ENCODE data around the gene STEAP3.

STEAP3 gene, protein sequence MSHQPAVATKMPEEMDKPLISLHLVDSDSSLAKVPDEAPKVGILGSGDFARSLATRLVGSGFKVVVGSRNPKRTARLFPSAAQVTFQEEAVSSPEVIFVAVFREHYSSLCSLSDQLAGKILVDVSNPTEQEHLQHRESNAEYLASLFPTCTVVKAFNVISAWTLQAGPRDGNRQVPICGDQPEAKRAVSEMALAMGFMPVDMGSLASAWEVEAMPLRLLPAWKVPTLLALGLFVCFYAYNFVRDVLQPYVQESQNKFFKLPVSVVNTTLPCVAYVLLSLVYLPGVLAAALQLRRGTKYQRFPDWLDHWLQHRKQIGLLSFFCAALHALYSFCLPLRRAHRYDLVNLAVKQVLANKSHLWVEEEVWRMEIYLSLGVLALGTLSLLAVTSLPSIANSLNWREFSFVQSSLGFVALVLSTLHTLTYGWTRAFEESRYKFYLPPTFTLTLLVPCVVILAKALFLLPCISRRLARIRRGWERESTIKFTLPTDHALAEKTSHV

DNA sequence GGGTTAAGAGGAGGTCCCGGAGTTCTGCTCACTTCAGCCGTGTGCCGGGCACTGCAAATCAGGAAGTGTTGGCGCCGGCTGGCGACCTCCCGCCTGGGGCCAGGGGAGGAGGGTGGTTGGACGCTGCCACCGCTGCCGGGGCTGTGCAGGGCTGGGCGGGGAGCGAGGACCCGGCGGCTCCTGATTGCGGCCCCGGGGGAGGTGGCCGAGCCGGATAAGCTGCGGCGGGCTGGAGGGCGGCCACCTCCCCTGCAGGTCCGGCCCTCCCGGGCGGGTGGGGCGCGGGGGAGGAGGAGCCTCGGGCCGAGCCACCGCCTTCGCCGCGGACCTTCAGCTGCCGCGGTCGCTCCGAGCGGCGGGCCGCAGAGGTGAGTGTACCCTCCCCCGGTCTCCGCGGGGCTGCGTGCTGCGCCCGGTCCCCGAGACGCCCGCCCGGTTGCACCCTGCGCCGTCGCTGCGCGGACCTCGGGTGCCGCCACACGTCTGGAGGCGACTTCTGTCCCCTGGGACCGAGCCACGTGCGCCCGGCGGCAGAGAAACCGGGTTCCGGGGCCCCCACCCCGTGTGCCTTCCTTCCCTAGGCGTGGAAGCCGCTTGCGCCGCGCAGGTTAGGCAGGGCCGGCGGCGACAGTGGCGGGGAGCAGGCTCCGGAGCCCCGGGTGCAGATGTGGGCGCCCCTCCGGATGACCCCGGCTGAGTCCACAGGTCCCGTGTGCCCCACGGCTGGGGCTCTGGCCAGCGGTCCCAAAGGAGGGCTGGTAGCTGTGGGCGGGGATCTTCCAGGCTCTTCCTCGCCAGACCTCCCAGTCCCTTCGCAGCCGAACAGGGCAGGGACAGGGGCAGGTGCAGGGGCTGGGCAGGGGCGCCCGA lies at the start of gene STEAP3:
TSS of gene STEAP3 (plus strand) at position 314 of the 870 bp plus-strand sequence. CDS start 7,179 bp downstream, outside the sequence.
- H3K4me3 ChIP-seq (ENCODE audit: low read depth, low read length): peak within 1 kb of the TSS; percentile 49

DNA sequence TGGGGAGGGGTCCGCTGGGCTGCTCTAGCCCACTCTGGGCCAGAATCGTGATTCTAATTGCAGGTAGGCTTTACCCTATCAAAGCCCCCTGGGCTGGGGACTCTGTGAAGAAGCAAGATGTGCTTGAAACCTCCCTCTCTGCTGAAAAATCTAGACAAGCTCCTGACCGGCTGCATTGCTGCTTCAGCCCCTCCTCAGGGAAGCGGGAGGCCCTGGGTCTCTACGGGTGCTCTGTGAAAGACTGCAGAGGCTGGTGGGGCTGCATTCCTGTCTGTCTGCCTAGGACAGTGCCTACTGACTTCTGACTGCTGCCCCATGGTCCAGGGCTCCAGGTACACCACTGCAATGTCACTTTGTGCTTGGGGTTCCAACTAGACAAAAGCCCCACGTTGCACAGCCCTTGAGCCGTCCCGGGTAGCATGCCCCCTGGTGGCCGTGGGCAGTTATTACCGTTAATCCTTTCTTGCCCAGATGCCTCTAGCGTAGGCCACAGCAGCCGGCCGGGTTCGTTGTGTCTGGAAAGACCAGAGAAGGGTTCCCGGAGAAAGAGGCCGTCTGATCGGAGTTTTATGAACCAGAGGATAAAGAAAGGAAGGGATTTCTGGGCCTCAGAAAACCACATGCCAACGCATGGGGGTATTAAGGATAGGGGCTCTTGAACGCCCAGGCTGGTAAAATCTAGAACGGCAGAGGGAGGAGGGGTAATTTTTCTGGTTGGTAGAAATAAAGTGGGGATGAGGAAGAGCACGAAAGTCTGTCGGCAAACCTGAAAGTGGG lies 49.2 kb upstream of the STEAP3 start:
- H3K4me3 ChIP-seq (ENCODE audit: low read depth, low read length): no peak overlapping the region

- H3K4me3 ChIP-seq (ENCODE audit: low read depth, low read length): no peak overlapping the region
Observed at GRCh38 chr2:119174993-119175347, 48.7 kb upstream of the STEAP3 start.

- no peak overlapping the region for H3K4me3 ChIP-seq (ENCODE audit: low read depth, low read length)
Observed at GRCh38 chr2:119175517-119175916, 48.1 kb upstream of the STEAP3 start.

- H3K4me3 ChIP-seq (ENCODE audit: low read depth, low read length): no peak overlapping the region
Observed at GRCh38 chr2:119177171-119177837, 46.3 kb upstream of the STEAP3 start.

DNA sequence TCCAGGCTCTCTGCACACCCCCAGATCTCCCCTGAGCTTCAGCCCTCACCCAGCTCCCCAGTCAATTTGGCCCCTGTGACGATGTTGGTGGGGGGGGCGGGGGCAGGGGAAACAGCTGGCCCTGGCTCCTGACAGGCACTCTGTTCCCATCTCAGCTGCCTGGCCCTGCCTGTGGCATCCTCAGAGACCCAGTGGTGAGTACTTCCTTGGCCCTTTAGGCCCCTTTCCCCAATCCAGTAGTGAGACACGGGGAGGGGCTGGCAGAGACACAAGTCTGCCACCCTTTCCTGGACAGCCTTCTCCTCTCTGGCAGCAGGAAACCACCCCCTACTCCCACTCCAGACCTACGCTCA lies 45.8 kb upstream of the STEAP3 start:
- no peak overlapping the region for H3K4me3 ChIP-seq (ENCODE audit: low read depth, low read length)

GRCh38 chr2:119178776-119179175 lies 44.9 kb upstream of the STEAP3 start:
- H3K4me3 ChIP-seq (ENCODE audit: low read depth, low read length): no peak overlapping the region

DNA sequence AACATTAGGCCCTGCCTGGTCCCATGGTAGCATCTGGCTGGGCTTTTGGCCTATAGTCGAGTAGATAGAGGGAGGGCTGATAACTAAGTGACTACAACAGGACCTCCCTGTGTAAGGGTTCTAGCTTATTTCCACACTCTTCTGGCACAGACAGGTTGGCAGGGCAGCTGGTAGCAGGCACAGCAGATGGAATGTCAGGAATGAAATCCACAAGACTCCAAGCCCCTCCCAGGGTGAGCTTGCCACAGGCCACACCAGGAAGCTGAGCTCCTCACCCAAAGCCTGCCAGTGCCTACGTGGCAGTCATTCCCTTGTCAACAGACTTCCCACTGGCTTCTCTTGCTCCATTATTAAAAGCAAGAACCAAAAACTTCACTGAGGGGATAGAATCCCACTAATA lies 44.4 kb upstream of the STEAP3 start:
- no peak overlapping the region for H3K4me3 ChIP-seq (ENCODE audit: low read depth, low read length)

DNA sequence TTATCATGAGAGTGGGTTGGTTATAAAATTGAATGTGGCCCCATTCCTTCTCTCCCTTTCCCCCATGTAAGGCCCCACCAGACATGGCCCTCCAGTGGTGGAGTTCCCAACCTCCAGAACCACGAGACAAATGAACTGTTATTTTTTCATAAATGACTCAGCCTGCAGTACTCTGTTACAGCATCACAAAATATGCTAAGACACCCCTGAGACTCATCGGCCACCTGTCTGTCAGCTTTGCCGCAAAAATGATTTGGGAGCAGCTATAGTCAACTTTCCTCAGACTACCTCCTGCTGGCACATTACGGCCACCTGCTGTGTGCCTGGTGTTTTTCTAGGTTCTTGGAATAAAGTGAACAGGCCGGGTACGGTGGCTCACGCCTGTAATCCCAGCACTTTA lies 43.6 kb upstream of the STEAP3 start:
- no peak overlapping the region for H3K4me3 ChIP-seq (ENCODE audit: low read depth, low read length)

- no peak overlapping the region for H3K4me3 ChIP-seq (ENCODE audit: low read depth, low read length)
Observed at GRCh38 chr2:119180892-119181291, 42.7 kb upstream of the STEAP3 start.

DNA sequence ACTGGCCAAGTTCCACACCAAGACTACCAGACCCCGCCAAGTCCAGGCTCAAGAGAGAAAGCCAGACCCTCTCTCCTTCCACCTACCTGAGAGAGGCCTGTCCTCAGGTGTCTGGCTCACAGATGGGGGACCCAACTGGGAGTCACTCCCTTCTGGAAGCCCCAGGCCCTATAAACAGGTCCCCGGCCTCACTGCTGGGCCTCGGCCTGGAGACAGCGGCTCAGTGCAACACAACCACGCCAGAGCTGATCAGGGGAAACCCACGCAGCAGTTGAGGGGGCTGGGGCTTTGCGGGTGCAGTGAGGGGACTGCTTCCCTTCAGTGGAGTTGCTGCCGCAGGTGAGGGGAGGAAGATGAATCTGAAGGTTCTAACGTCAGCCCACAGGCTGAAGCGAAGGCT lies 42.2 kb upstream of the STEAP3 start:
- no peak overlapping the region for H3K4me3 ChIP-seq (ENCODE audit: low read depth, low read length)

- H3K4me3 ChIP-seq (ENCODE audit: low read depth, low read length): no peak overlapping the region
Observed at GRCh38 chr2:119181791-119182445, 41.7 kb upstream of the STEAP3 start.

DNA sequence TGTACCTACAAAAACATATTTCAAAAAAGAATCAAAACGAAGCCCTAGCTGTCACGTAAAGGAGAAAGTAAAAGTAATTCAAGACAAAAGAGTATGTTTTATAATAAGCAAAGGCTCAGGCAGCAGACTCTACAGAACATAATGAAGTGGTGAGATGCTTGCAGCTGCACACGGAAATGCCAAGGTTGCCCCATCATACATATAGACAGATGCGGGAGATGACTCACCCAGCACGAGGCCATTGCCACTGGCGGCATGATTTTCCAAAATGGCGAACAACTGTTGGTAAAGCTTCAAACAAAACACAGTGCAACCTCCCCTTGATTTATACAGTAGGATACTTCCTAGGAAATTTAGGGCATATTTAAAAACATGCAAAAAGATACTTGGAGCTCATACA lies 39.1 kb upstream of the STEAP3 start:
- no peak overlapping the region for H3K4me3 ChIP-seq (ENCODE audit: low read depth, low read length)

DNA sequence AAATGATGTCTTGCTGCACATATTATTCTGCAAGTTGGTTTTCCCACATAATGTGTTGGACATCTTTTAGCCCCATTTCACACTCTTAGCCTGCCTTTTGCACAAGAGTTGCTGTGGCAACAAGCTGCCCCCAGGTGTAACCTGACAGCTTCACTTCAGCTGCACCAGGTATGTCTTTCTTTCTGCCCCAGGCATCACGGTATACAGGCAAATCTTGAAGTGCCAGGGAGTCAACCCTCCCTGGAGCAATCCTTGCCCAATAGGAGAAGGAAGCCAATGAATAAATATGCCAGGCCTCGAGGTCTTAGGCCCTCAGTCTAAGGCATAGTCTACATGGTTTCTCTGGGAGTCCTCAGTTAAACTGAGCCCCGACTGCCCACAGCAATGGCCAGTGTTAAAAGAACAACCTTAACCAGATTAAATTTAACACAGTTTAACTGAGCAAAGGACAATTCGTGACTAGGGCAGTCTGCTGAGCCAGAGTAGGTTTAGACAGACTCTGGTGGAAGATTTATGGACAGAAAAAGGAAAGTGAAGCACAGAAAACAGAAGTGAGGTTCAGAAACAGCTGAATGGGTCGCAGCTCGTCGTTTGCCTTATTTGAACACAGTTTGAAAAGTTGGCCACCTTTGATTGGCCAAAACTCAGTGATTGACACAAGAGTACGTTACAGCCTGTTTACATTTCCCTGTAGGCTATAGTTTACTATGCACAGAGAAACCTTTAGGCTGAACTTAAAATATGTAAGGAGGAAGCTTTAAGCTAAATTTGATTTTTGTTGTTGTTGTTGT lies 33.1 kb upstream of the STEAP3 start:
- H3K4me3 ChIP-seq (ENCODE audit: low read depth, low read length): no peak overlapping the region

GRCh38 chr2:119192893-119193292 lies 30.7 kb upstream of the STEAP3 start:
- no peak overlapping the region for H3K4me3 ChIP-seq (ENCODE audit: low read depth, low read length)

DNA sequence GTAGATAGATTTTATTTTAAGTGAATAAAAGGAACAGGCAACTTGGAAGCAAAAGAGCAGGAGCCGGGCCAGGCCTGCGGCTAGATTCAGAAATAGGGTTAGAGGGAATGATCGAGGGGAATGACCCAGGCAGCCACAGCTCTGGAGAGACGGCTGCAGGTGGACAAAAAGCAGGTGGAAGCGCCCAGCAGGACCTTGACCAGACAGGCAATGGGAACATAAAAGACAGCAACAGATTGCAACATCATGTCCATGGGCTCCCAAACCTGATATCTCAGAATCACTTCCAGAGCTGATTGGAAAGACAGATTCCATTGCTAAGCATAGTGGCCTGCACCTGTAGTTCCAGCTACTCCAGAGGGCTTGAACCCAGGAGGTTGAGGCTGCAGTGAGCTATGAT lies 28.6 kb upstream of the STEAP3 start:
- H3K4me3 ChIP-seq (ENCODE audit: low read depth, low read length): no peak overlapping the region

DNA sequence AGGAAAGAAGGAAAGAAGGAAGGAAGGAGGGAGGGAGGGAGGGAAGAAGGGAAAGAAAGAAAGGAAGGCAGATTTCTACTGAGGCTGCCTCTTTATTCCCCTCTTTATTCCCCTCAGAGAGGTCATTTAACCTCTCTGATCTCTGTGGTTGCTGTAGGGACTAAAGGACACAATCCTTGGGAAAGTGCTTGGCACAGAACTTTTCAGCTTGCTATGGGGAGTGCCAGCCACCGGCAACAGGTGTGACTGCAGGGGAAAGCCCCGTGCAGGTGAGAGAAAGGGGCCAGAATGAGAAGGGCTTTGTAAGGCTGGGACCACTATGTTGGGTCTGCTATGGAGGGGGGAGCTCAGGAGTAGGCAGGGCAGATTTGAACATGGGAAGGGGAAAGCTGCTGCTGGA lies 27.7 kb upstream of the STEAP3 start:
- H3K4me3 ChIP-seq (ENCODE audit: low read depth, low read length): no peak overlapping the region

DNA sequence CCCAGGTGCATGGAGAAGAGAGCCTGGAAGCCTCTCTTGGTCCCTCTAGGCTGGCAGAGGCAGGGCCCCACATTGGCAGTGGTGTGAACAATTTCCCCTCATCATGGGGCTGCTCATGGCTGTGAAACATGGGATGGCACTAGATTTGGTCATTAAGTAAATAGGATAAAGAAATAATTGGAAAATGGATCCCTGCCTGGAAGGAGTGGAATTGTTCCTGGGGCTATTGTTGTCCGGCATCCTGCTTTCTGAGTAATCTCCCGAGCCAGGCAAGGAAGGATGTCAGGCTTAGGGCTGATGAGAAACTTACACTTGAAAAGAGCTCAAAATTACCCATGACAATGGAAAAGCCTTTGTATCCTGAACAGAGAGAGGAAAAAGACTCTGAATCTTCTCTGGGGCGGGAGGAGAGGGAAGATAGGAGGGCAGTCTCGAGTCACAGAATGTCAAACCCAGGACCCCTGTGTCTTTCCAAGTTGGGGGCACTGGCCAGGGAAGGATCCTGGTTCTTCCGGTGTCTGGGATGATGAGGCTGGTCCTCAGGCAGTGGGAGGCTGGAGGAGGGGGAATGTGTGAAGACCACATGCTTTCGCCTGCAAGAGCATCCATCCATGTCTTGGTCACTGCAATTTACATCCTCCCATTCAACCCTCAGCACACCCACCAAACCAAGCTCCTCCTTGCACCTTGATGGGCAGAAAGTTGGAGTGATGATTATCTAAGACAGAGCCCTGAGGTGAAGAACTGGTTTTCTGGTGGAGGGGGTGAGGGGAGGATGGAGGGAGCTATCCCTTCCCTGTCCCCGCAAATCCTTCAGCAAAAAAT lies 27.1 kb upstream of the STEAP3 start:
- H3K4me3 ChIP-seq (ENCODE audit: low read depth, low read length): no peak overlapping the region

- H3K4me3 ChIP-seq (ENCODE audit: low read depth, low read length): no peak overlapping the region
Observed at GRCh38 chr2:119197126-119197405, 26.6 kb upstream of the STEAP3 start.
